ENCODE data around the gene PNMA8A.
A peak's percentile ranks its signal among the peaks of the same experiment; 100 is the strongest.
"Not testable (repeated sequence)": the region's sequence is repeated elsewhere in the genome, so short reads cannot be mapped to it uniquely, and the experiment has no call there.

Gene PNMA8A

DNA sequence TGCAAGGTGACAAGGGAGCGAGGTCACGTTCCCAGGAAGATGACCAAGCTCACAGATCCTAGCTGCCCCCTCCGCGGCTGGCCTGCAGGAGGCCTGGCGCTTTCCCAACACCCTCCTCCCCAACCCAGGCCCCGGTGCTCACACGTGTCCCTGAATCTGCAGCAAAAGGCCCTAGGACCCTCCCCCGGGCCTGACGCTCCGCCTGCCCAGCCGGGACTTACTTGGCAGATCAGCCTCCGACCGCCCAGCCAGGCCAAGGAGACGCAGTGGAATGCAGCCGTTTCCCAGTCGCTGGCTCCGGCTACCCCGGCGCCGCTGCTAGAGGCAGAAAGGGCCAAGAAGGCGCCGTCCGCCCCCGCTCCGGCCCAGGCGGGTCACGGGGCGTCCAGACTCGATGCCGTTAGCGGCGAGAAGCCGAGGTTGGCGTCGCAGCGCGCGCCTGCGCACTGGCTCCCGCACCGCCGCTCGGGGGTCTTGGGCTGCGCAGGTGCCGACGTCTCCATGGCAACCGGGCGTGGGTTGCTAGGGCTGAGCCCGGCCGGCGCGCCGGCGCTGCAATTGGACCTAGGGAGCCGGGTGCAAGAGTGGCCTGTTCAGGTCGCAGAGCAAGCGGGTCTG, at the start of gene PNMA8A:
Gene PNMA8A, minus strand, starts transcription at position 448 of the 618 bp plus-strand sequence. CDS start 528 bp downstream, outside the sequence.
- DNase-seq, result no peak

- no peak for DNase-seq
Measured at GRCh38 chr19:46520616-46521015, 49.3 kb upstream of the PNMA8A start.

DNA sequence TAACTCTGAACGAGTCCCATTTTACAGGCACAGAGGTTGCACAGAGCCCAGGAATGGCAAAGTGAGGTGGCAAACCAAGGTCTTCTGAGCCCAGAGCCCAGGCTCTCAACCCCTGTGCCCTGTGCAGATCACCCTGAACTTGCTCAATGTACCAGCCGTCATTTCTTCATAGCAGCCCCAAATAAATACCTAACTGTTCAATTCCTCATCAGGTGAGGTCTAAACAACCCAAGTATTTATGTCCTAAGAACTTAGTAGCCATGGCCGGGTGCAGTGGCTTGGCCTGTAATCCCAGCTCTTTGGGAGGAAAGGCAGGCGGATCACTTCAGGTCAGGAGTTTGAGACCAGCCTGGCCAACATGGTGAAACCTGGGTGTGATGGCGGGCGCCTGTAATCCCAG, 46.1 kb upstream of the PNMA8A start:
- DNase-seq, result no peak

- peak; percentile 39 for DNase-seq
Measured at GRCh38 chr19:46515879-46516350, 44.6 kb upstream of the PNMA8A start.

DNA sequence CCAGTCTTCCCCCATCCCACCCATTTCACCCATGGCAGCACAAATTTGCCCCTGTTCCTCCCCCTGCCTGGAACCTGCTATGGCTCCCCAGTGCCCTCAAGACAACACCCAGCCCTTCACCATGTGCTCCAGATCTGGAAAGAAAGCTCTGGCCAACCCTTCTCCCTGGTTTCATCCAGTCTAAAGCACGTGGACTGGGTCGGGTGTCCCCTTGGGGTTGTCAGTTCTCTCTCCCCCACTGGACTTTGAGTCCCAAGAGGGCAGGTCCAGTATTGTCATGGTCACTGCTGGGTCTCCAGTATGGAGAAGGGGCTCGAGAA, 43.9 kb upstream of the PNMA8A start:
- no peak for DNase-seq

DNA sequence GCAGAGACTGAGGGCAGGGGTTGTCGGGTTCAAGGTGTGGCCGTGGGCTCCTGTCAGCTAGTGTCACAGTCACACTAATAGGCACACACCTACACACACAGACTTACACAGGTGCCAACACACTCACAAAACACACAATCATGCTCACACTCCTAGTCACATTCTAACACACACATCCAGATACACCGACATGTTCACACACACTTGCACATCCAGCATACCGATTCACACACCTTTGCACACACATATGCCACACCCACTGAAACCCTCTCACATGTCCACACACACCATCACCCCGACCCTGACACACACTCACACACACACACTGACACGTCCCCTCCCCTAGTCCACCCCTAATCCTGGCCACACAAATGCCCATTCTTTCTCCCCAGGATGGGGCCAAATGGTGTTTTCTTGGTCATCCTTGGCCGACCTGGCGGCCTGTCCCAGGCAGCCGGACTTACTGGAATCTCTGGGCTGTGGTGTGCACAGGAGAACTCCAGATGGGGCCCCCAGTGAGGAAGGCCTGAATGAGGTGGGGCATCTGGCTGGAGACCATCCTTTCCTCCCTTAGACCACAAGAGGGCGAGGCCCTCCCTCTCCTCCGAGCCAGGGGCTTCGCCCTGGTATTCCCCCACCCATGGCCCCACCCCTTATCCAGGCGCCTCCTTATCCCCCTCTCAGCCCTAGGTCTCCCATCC, 43.4 kb upstream of the PNMA8A start:
- no peak for DNase-seq

DNA sequence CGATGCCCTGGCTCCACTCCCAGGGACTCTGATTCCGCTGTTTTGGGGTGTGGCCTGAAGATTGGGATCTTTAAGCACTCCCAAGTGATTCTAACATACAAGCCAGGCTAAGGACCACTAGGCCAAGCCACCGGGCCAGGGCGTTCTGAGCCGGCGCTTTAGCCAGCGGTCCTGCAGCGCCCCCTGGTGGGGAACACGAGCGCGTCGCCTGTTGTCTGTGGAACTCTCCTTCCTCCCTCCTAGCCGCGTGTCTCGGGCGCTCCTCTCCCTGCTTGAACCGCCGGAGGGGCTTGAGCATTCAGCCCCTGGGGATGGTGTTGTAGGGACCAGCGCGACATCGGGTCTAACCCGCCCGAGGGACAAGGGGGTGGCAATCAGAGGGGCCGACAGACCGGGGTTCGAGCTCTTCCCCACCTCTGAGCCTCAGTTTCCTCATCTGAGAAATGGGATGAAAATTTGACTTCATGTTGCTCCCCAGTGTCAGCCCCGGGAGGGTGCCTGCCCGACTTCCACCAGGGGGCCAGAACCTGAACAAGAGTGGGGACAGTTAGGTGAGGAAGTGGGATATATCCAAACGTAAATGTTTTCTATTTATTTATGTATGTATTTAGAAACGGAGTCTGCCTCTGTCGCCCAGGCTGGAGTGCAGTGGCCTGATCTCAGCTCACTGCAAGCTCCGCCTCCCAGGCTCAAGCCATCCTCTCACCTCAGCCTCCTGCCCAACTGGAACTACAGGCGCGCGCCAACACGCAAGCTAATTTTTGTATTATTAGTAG, 42.3 kb upstream of the PNMA8A start:
- DNase-seq, result peak; percentile 76

GRCh38 chr19:46511237-46511636, 39.9 kb upstream of the PNMA8A start:
- no peak for DNase-seq

DNA sequence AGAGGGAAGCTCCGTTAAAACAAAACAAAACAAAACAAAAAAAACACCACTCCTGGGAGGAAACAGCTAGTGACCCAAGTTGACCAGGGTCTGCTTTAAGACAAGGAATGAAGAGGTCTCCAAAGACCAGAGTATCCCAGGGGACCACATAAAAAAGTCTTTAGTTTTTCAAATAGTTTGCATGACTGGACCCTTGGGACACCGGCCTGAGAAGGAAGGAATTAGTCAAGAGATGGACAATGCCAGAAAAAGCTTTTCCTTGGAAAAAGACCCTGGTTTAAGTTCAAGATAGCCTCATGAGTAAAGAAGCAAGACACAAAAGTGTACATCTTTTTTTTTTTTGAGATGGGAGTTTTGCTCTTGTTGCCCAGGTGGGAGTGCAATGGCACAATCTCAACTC, 36.8 kb upstream of the PNMA8A start:
- DNase-seq, result no peak

- DNase-seq, result no peak
Measured at GRCh38 chr19:46503848-46504453, 32.6 kb upstream of the PNMA8A start.

- no peak for DNase-seq
Measured at GRCh38 chr19:46502891-46503290, 31.5 kb upstream of the PNMA8A start.

GRCh38 chr19:46499692-46500091, 28.3 kb upstream of the PNMA8A start:
- no peak for DNase-seq

DNA sequence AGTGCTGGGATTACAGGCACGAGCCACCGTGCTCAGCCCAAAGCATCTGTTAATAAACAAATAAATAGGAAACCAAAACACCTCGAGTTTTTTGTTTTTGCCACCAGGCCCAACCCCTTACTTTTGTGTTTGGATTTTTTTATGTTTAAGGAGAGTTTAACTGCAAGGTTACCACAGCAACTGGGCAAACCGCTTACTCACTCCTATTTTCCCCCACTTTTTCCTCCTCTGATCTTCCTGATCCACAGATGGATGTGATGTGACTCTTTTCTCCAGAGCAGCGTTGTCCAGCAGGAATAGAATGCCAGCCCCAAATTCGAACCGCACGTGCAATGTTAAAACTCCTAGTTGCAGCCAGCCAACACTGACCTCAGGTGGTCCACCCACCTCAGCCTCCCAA, 26.4 kb upstream of the PNMA8A start:
- DNase-seq, result no peak

DNA sequence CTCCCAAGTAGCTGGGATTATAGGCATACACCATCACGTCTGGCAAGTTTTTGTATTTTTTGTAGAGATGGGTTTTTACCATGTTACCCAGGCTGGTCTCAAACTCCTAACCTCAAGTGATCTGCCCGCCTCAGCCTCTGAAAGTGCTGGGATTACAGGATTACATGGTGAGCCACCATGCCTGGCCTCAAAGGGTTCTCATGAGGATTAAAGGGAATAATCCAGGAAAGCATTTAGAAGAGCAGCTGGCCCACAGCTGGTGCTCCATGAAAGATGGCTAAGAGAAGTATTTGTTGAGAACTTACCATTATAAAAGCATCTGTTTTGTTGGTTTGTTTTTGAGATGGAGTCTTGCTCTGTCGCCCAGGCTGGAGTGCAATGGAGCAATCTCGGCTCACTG, 25.5 kb upstream of the PNMA8A start:
- DNase-seq, result not testable (repeated sequence)

DNA sequence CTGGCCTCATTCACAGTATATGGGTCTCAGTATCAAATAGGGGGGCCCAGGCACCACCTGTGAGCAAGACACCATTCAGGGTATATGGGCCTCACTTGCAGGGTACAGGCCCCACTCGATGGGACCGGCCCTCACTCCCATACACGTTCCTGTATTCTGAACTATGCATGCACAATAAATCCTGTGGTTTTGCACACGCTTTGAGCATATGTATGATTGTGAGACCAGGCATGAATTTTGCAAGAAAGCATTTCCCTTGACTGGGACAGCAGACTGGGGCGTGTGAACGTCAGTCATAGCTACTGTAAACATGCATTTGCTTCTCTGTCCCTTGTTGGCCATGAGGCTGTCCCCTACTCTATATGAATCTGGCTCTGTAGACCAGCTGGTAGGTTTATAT, 24.9 kb upstream of the PNMA8A start:
- DNase-seq, result no peak

DNA sequence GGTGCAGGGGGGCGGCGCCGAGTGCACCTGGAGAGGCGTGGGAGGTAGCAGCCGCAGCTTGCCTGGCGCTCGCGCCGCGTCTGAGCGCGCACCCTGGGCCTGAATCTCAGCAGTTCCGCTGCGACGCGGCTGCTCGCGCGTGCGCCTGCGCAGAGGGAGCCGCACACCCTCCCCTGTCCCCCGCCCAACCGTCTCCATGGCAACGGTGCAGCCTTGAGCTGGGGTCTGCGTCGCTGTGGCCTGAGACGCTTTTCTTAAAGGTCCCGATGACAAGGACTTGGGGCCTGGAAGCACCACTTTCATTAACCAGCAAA, 24.4 kb upstream of the PNMA8A start, which contains the start of gene PNMA8B:
Gene PNMA8B, minus strand, starts transcription at position 82 of the 314 bp plus-strand sequence. CDS start 402 bp downstream, outside the sequence.
- DNase-seq, result peak; percentile 80

DNA sequence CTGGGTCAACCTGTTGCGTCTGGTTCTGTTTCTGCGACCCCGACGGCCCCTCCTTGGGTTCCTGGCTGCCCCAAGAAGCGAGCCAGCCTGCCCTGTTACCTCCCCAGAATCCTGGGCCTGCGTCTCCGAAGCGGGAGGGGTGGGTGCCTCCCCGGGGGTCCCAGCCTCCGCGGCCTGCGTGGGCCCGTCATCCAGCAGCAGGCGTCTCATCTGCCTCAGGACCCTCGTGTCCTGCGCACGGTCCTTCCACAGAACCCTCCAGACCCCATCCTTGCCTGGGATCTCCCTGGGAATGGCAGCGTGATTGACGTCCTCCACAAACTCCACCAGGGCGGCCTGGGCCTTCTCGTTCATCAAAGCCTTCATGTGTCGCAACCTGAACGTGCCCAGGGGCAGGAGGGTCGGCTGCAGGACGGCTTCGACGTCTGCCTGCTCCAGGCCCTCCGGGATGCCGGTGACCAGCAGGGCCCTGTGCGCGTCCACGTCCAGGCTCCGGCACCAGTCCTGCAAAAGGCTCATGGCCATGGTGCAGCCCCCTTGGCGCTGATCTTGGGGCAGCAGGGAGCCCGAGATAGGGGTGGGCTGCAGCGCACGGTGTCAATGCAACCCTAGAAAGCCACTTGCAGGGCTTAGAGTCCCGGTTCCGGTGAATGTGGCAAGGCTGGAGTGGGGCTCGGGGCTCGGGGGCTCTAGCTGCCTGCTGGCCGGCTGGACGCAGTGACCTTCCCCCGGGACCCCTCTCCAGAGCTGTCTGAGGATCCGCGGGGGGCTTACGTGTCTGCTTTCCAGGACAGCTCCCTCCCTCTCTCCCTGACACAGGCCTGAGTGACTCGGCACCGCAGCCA, 23.8 kb upstream of the PNMA8A start:
- DNase-seq, result no peak

- no peak for DNase-seq
Measured at GRCh38 chr19:46494146-46494940, 23.0 kb upstream of the PNMA8A start.

DNA sequence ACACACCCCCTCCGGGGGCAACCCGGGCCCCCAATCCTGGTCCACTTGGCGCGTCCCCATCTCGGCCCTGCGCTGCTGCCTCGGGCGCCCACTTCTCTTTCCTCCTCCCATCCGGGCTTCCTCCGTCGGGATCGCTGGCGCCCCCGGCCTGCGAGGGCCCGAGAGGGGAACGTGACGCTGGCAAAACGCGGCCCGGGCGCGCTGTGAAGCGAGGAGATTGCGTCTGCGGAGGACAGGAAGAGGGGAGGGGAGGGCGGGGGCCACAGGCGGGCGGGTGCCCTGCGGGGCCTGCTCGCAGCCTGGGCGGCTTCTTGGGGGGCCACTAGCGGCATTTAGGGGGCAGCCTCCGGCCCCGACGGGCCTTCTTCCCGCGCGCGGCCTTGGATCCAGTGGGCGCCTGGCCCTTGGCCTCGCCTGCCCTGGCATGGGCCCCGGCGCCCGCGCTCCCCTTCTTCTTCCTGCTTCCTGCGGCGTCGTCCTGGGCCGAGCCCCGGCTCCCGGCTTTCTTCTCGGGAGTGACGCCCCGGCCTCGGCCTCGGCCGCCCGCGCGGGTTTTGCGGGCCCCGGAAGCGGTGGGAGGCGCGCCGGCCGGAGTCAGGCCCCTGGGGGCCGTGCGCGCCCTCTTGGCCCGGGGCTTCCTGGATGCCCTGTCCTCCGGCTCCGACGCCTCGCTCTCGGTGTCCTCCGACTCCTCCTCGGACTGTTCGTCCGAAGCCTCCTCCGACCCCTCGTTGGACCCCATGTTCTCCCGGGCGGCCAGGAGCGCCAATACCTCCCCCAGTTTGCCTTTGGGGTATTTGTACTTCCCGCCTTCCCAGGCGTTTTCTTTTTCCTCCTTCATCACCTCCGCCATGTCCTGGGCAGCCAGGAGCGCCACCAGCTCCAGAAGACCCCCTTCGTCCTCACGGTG, 22.1 kb upstream of the PNMA8A start:
- peak; percentile 36 for DNase-seq

DNA sequence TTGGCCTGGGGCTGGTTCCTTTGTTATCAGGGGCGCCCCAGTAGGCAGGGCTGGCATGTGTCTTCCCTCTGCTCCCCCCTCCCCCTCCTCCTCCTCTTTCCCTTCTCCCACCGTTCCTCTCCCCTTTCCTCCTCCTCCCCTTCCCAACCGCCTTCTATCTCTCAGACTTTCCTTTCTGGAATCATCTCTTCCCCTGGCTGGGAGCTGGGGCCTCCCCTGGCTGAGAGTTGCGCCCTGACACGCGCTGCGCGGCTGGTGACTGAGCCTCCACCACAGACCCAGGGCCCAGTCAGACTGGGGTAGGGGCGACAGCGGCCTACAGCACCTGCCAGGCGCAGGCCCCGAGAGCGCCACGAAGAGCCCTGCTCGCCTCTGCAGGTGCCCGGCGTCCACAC, 21.5 kb upstream of the PNMA8A start:
- no peak for DNase-seq

All from RPMI8226 (cell line).